ENCODE measurements around the gene ZNF3.

GRCh38 chr7:100065452-100066186 lies 15.9 kb downstream of the ZNF3 start:
- no peak for TF ChIP-seq CTCF (IDR thresholded peaks at IDR 0.05)
- TF ChIP-seq POLR2A (IDR thresholded peaks at IDR 0.05): no peak

All from adrenal gland (tissue), 5 donors.